Spleen (tissue), 11 donors: ENCODE results near the gene OPRD1. TPM values are rescaled to one million over a fixed set of nuclear protein-coding genes. Genes with fewer than 3 reads are reported as not detected.

Experiments
- DNase-seq: peaks from one replicate; pipeline ENCODE4 v3.0.0-alpha.2; 2020
- H3K27ac ChIP-seq, 8 donors: fragments of 200-600 bp; sonication (generic) in 7 of 8; 1 replicate in 4 of 8; 2 replicates in 4 of 8; pipeline versions ENCODE4 v1.5.0 to v1.8.0; 2016 to 2021; ENCODE audit warnings: inconsistent platforms in 4 of 8, mild to moderate bottlenecking in 4 of 8, moderate library complexity in 1 of 8
- H3K27me3 ChIP-seq, 7 donors: fragments of 200-600 bp; sonication (generic) in 6 of 7; replicated peaks in 1 of 7; 1 replicate in 4 of 7; 2 replicates in 3 of 7; pipeline versions ENCODE4 v1.5.0 to v1.8.0; 2016 to 2021; ENCODE audit warnings: inconsistent platforms in 3 of 7, mild to moderate bottlenecking in 1 of 7
- H3K36me3 ChIP-seq, 6 donors: fragments of 200-600 bp; sonication (generic) in 5 of 6; 1 replicate in 4 of 6; 2 replicates in 2 of 6; pipeline versions ENCODE4 v1.5.0 to v1.8.0; 2016 to 2021; ENCODE audit warnings: inconsistent platforms in 2 of 6
- H3K4me1 ChIP-seq, 6 donors: fragments of 200-600 bp; sonication (generic) in 5 of 6; 1 replicate in 3 of 6; 2 replicates in 3 of 6; pipeline versions ENCODE4 v1.5.0 to v1.8.0; 2016 to 2021; ENCODE audit warnings: inconsistent platforms in 3 of 6
- H3K4me3 ChIP-seq, 8 donors: fragments of 200-600 bp; sonication (generic) in 7 of 8; 1 replicate in 4 of 8; 2 replicates in 4 of 8; pipeline versions ENCODE4 v1.5.0 to v1.8.0; 2016 to 2021; ENCODE audit warnings: inconsistent platforms in 4 of 8, mild to moderate bottlenecking in 4 of 8, moderate library complexity in 2 of 8
- H3K9me3 ChIP-seq, 8 donors: fragments of 200-600 bp; sonication (generic) in 7 of 8; 1 replicate in 4 of 8; 2 replicates in 4 of 8; pipeline versions ENCODE4 v1.5.0 to v1.8.0; 2016 to 2021; ENCODE audit warnings: inconsistent platforms in 4 of 8
- CTCF ChIP-seq, 11 experiments: fragments of 200-600 bp in 7 of 11; fragments of 450-650 bp in 4 of 11; sonication (generic) in 4 of 11; IDR thresholded peaks in 8 of 11; conservative IDR thresholded peaks in 3 of 11; 1 replicate in 7 of 11; 2 replicates in 4 of 11; pipeline versions ENCODE4 v1.4.0 to v1.8.0; 2016 to 2021; ENCODE audit warnings: antibody characterized with exemption in 11 of 11, inconsistent platforms in 4 of 11, mild to moderate bottlenecking in 1 of 11
- POLR2A ChIP-seq, 3 donors: fragments of 450-650 bp; IDR thresholded peaks; one replicate each; pipeline ENCODE4 v1.5.1; 2017; ENCODE audit warnings: antibody characterized with exemption in 3 of 3, mild to moderate bottlenecking in 1 of 3
- POLR2AphosphoS5 ChIP-seq, 3 donors: sonication (generic); formaldehyde crosslinking; IDR thresholded peaks; one replicate each; pipeline ENCODE4 v1.5.1; 2017; ENCODE audit warnings: antibody characterized with exemption in 3 of 3
- WGBS, 5 donors: extraction: QIAGEN DNeasy Blood & Tissue Kit in 3 of 5; methylation state at CpG; one replicate each; pipeline versions ENCODE4 v1.1.5 to v1.1.7; 2013 to 2018; 5-methylcytosine and 5-hydroxymethylcytosine counted together
- intact Hi-C: fragments of 100-400 bp; cut with DNase I; formaldehyde crosslinking; loops from one replicate; pipeline ENCODE4 v1.15.0; 2023; ENCODE audit warnings: low total_unique reads
- polyA plus RNA-seq, 3 donors: library from polyadenylated mRNA; stranded (reverse); fragments of 200-250 nt; gene quantifications; one replicate each; pipeline ENCODE4 v1.2.1, GENCODE V29; 2013
- small RNA-seq, 4 donors: library from RNA; depleted of rRNA; stranded (forward); fragments of <200 nt; gene quantifications; one replicate each; pipeline ENCODE3, GENCODE V24; 2016
- total RNA-seq, 7 donors: library from RNA; depleted of rRNA in 3 of 7; stranded (reverse); fragments of >200 nt in 3 of 7; fragmentation: NEBNext Ultra II Directional in 4 of 7; extraction: Animal tissue kit (Norgen Biotek cat#: 25700) in 4 of 7; gene quantifications; one replicate each; pipeline versions ENCODE4 v1.1.0 to v1.2.1, GENCODE V29; 2016 to 2021
- donor health status: healthy with polysubstance abuse.
- donor health status: DM: no; HTN: no; CAD: no; lungs with moderate emphysema.
- donor health status: DM: no; HTN: no; CAD: no.
- donor health status: Bipolar disorder and iron deficiency.
- donor health status: healthy.
- donor health status: DM: no; HTN: no; CAD: no.
- donor health status: DM: yes; HTN: yes; CAD: no.

The OPRD1 gene
- total and polyA plus RNA-seq, 10 donors = not detected

- WGBS, 5 donors = 3 to 5% (median 4%) methylated on average over 29 to 32 of the region's 32 CpGs
- H3K27me3 ChIP-seq = no peaks in the 10 kb centered on the region
- peak; percentile 79 for DNase-seq
- H3K36me3 ChIP-seq = peaks cover 0 to 7% (median 0%) of the 10 kb centered on the region in 6 donors
- no peaks in the 10 kb centered on the region for H3K9me3 ChIP-seq
- H3K4me3 ChIP-seq = peak overlapping the region; percentile 72 to 98 (median 93)
- TF ChIP-seq POLR2A (IDR thresholded peaks at IDR 0.05) = no peak
- no peak for TF ChIP-seq POLR2AphosphoS5 (IDR thresholded peaks at IDR 0.05)
- no peak for TF ChIP-seq CTCF (IDR thresholded peaks at IDR 0.05 in 8 of 11, conservative IDR thresholded peaks at IDR 0.05 in 3 of 11)
- peak overlapping the region; percentile 24 to 86 (median 80) for H3K27ac ChIP-seq
- intact Hi-C loops = no loop called here
- peaks cover 12 to 66% (median 47%) of the 10 kb centered on the region in 6 donors for H3K4me1 ChIP-seq
These were observed 103.3 kb downstream of the OPRD1 start for GRCh38 chr1:28915031-28915895.

GRCh38 chr1:28917757-28918118 lies 105.8 kb downstream of the OPRD1 start:
- TF ChIP-seq POLR2A (IDR thresholded peaks at IDR 0.05) (no peak), POLR2AphosphoS5 (IDR thresholded peaks at IDR 0.05) (no peak), CTCF (IDR thresholded peaks at IDR 0.05 in 8 of 11, conservative IDR thresholded peaks at IDR 0.05 in 3 of 11) (no peak)
- Histone ChIP-seq H3K9me3 (no peaks in the 10 kb centered on the region), H3K27ac (no peak overlapping the region), H3K27me3 (no peaks in the 10 kb centered on the region), H3K4me1 (peaks cover 12 to 89% (median 47%) of the 10 kb centered on the region in 6 donors), H3K4me3 (no peak overlapping the region), H3K36me3 (peaks cover 0 to 5% (median 0%) of the 10 kb centered on the region in 6 donors)
- no peak for DNase-seq
- intact Hi-C loops = no loop called here
- 71 to 83% (median 79%) methylated on average over 2 of the region's 2 CpGs for WGBS, 5 donors

Small RNAs within 50 kb of the gene (small RNA-seq; reads per million reads assigned to genes)
- gene RF00019 = 0 reads per million in 4 donors

Other genes starting within 250 kb of the OPRD1 start
- gene RAB42, start 219.9 kb upstream of the OPRD1 start, total RNA-seq = 10 to 100 TPM in 3 of 7 donors, 1 to 10 TPM in 4; 3.1 to 18.9 (median 9.1) TPM
- gene RAB42, start 219.9 kb upstream of the OPRD1 start, polyA plus RNA-seq = 1 to 10 TPM; 1.9 to 9.0 (median 8.0) TPM
- 10 to 100 TPM; 17.0 to 28.7 (median 18.9) TPM for gene TAF12, start 169.1 kb upstream of the OPRD1 start, total RNA-seq
- 10 to 100 TPM; 18.6 to 27.8 (median 21.7) TPM for gene TAF12, start 169.1 kb upstream of the OPRD1 start, polyA plus RNA-seq
- not detected for gene RNU11, start 163.6 kb upstream of the OPRD1 start, total RNA-seq
- not detected for gene RNU11, start 163.6 kb upstream of the OPRD1 start, polyA plus RNA-seq
- gene GMEB1, start 143.4 kb upstream of the OPRD1 start, total RNA-seq = 10 to 100 TPM; 15.2 to 20.6 (median 17.3) TPM
- 1 to 10 TPM; 3.6 to 5.5 (median 3.6) TPM for gene GMEB1, start 143.4 kb upstream of the OPRD1 start, polyA plus RNA-seq
- gene YTHDF2, start 75.2 kb upstream of the OPRD1 start, total RNA-seq = 10 to 100 TPM; 52.7 to 67.5 (median 58.0) TPM
- gene YTHDF2, start 75.2 kb upstream of the OPRD1 start, polyA plus RNA-seq = 10 to 100 TPM; 31.4 to 40.1 (median 31.6) TPM
- 100 to 1,000 TPM in 1 of 7 donors, 10 to 100 TPM in 6; 53.6 to 156 (median 82.3) TPM for gene EPB41, start 102.4 kb downstream of the OPRD1 start, total RNA-seq
- 10 to 100 TPM in 1 of 3 donors, 1 to 10 TPM in 2; 6.3 to 14.8 (median 8.7) TPM for gene EPB41, start 102.4 kb downstream of the OPRD1 start, polyA plus RNA-seq